ENCODE data around the gene ADGRD2.

The ADGRD2 gene

GRCh38 chr9:124479371-124479770 is 29.1 kb downstream of the ADGRD2 start:
- DNase-seq (ENCODE audit: low read depth in 2 of 3, low spot score in 2 of 3): no peak

- no peak for DNase-seq (ENCODE audit: low read depth in 2 of 3, low spot score in 2 of 3)
Observed at GRCh38 chr9:124479947-124480620, 29.8 kb downstream of the ADGRD2 start.

- no peak for DNase-seq (ENCODE audit: low read depth in 2 of 3, low spot score in 2 of 3)
Observed at GRCh38 chr9:124480621-124480981, 30.4 kb downstream of the ADGRD2 start.

DNA sequence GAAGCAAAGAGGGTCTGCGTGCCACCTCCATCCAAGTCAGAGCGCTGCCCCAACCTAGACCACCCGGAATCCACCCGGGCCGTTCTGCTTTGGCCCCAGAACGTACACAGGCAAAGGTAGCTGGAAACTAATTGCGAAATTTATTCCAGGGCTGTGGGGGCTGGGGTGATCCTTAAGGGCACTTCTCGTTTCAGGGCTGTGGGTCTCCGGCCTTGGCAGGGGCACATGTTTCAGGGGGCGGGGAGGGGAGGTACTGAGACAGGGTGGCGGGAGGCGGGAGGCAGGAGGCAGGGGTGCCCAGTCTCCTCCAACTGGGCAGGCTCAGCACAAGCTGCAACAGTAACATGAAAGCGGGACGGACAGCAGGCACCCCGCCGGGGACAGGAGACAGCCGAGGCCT is 30.9 kb downstream of the ADGRD2 start:
- no peak for DNase-seq (ENCODE audit: low read depth in 2 of 3, low spot score in 2 of 3)

DNA sequence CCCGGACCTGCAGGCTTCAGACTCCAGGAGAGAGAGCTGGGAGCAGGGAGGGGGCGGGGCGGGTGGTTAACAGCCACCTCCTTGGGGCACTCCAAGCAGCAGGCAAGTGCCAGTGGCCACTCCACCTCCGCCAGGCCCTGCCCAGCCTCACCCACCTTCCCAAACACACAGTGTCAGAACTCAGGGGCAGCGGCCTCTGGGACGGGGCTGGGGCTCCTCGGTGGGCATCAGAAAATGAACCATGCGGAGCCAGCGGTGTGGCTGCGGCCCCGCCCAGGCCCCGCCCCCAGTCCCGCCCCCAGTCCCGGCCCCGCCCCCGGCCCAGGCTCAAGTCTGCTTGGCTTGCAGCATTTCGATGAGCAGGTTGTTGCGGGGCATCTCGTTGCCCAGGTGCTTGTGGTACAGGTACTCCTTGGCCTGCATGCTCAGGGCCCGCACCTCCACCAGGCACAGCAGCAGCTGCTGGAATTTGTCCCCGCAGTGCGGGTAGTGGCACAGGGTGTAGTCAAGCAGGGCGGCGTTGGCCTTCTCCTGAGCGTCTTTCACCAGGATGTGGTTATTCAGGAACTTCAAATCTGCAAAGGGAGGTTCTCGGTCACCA is 32.3 kb downstream of the ADGRD2 start:
- no peak for DNase-seq (ENCODE audit: low read depth in 2 of 3, low spot score in 2 of 3)

- no peak for DNase-seq (ENCODE audit: low read depth in 2 of 3, low spot score in 2 of 3)
Observed at GRCh38 chr9:124483481-124483880, 33.2 kb downstream of the ADGRD2 start.

GRCh38 chr9:124485201-124485600 is 35.0 kb downstream of the ADGRD2 start:
- no peak for DNase-seq (ENCODE audit: low read depth in 2 of 3, low spot score in 2 of 3)

DNA sequence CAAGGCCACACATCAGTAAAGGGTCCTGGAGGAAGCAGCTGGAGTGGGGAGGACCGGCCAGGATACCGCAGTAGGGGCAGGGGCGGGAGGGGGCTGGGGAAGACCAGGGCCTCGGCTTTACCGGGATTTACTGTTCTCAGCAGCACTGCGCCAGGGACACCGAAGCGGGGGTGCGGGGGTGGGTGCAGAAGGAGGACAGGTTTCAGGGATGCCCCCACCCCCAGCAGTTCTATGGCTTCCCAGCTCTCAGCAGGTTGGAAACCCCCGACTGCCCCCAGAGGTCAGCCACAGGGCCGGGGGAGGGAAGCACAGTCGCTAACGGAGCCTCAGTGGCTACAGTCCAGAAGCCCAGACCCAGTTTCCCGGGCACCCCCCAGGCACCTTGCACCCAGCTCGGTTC is 35.7 kb downstream of the ADGRD2 start:
- no peak for DNase-seq (ENCODE audit: low read depth in 2 of 3, low spot score in 2 of 3)

- DNase-seq (ENCODE audit: low read depth in 2 of 3, low spot score in 2 of 3): no peak
Observed at GRCh38 chr9:124486778-124487259, 36.6 kb downstream of the ADGRD2 start.

DNA sequence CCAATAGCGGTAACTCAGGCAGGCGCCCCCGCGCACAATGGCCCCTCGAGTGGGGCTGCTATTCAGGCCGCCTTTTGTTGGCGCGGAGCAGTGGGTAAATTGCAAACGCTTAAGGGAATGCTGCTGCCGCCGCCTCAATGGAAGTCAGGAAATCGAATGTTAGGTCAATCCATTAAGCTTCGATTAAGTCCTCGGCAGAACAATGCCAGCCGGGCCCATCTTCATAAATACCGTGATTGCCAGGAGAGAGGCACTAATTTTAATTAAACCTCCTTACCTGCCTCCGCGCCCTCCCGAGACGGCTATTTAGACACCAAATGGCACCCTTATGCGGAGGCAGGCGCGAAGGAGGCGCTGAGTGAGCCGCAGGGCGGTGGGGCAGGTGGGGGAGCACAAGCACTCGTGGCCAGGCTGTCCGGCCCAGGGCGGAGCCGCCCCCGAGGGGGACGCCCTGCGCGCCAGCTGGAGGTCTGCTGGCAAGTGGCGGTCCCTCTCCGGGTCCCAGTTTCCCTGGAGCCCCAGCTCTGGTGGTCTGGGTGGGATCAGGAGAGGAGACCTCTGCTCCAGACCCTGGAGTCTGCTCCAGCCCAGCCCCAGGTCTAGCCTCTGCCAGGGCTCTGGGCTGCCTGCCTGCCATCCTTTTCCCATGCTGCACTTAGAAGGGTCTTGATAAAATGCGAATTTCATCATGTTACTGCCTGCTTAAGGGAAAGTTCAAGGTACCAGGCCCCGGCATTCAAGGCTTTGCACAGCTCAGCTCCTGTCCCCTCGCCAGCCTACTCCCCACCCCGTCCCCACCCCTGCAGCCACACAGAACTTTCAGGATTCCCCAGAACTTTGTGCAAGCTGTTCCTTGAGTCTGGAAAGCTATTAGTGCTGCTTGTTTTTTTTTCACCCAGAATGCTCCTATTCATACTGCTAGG is 37.3 kb downstream of the ADGRD2 start:
- DNase-seq (ENCODE audit: low read depth in 2 of 3, low spot score in 2 of 3): no peak

- DNase-seq (ENCODE audit: low read depth in 2 of 3, low spot score in 2 of 3): no peak
Observed at GRCh38 chr9:124488641-124489210, 38.5 kb downstream of the ADGRD2 start.

GRCh38 chr9:124489222-124489621 is 39.0 kb downstream of the ADGRD2 start:
- no peak for DNase-seq (ENCODE audit: low read depth in 2 of 3, low spot score in 2 of 3)

DNA sequence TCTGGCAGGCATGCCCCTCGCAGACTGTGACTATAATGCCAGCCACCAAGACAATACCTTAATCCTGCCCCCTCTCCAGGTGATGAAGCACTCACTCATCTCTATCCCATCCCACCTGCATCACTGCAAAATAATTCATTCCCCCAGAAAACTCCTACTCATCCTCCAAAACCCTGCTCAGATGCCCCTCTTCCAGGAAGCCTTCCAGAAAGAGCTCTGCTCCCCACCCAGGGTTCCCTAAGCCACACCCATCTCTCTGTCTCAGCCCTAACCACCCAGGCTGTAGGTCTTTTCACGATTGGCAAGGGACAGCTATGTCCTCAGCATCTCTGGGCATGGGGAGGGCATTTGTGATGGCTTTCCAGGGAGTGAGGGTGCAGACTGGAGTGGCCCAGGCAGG is 39.8 kb downstream of the ADGRD2 start:
- no peak for DNase-seq (ENCODE audit: low read depth in 2 of 3, low spot score in 2 of 3)

DNA sequence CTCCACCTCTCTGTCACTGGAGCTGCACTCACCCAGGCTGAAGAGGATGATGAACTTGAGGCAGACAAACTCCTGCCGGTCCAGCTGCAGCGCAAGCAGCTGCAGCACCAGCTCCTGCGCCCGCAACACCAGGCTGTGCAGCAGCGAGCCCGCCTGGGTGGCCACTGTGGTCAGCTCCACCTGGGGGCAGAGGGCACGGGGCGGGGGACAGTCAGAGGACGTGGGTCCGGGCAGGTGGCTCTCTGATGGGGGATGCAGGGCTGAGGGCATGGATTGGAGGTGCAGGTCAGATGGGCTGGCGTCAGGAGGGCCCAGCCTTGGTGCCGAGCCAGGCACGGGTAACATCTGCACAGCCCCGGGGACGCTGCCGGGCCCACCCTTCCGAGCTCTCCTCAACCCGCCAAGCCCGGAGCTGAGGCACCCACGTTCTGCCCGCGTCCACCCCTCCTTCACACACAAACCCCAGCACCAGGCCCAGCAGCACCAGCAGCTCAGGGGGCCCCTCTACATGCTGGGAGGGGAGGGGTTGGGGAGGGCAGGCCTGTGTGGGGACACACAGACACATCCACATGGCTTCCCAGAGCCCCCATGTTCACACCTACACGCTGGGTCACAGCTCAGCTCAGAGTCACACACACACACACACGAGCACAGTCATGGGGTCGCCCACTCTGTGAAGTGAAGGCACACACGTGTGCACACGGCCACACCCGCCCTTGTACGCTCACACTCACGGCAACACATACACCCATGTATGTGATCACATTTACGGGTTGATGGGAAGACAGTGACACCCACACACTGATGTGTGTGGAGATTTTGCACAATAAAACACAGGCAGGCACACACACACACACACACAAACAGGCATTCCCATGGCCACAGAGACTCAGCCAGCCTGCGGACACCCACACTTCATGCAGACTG is 41.1 kb downstream of the ADGRD2 start:
- DNase-seq (ENCODE audit: low read depth in 2 of 3, low spot score in 2 of 3): no peak

DNA sequence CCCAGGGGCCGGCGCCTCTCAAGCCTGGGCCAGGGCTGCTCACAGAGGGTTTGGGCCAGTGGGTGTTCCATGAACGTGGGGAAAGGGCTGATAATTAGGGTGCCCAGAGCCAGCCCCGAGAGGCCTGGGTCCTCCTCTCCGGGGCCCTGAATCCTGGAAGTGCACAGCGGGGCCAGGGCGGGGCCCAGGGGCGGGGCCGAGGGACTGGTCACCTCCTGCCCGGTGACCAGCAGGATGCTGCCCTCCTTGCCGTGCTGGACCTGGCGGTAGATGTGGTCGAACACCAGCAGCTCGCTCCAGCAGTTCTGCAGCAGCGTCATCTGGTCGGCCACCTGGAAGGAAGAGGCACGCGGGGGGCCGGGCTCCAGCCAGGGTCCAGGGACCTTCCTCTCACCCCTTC is 42.6 kb downstream of the ADGRD2 start:
- DNase-seq (ENCODE audit: low read depth in 2 of 3, low spot score in 2 of 3): no peak

- no peak for DNase-seq (ENCODE audit: low read depth in 2 of 3, low spot score in 2 of 3)
Observed at GRCh38 chr9:124493218-124493617, 43.0 kb downstream of the ADGRD2 start.

- no peak for DNase-seq (ENCODE audit: low read depth in 2 of 3, low spot score in 2 of 3)
Observed at GRCh38 chr9:124493794-124494479, 43.7 kb downstream of the ADGRD2 start.

- no peak for DNase-seq (ENCODE audit: low read depth in 2 of 3, low spot score in 2 of 3)
Observed at GRCh38 chr9:124495126-124496074, 45.1 kb downstream of the ADGRD2 start.

- no peak for DNase-seq (ENCODE audit: low read depth in 2 of 3, low spot score in 2 of 3)
Observed at GRCh38 chr9:124496075-124496449, 45.8 kb downstream of the ADGRD2 start.

Measured in activated CD8-positive, alpha-beta memory T cell treated with anti-CD3 and anti-CD28 coated beads for 48 hours (primary cell).